Fibroblast of lung (primary cell): ENCODE results near the gene C17orf114.

Source experiments
- EZH2 ChIP-seq: IDR thresholded peaks from 2 replicates; pipeline ENCODE4 v1.5.1; 2012; ENCODE audit warnings: low read length, control low read depth, mild to moderate bottlenecking; ENCODE audit errors: missing control alignments
- TF ChIP-seq, protein P1 (sequence below), 2 donors: IDR thresholded peaks in 1 of 2; conservative IDR thresholded peaks in 1 of 2; 1 replicate in 1 of 2; 2 replicates in 1 of 2; pipeline ENCODE4 v1.5.1; 2011 to 2012; ENCODE audit warnings: low read length in 2 of 2, control low read depth in 1 of 2, inconsistent platforms in 1 of 2, low read depth in 1 of 2, mild to moderate bottlenecking in 1 of 2

DNA sequence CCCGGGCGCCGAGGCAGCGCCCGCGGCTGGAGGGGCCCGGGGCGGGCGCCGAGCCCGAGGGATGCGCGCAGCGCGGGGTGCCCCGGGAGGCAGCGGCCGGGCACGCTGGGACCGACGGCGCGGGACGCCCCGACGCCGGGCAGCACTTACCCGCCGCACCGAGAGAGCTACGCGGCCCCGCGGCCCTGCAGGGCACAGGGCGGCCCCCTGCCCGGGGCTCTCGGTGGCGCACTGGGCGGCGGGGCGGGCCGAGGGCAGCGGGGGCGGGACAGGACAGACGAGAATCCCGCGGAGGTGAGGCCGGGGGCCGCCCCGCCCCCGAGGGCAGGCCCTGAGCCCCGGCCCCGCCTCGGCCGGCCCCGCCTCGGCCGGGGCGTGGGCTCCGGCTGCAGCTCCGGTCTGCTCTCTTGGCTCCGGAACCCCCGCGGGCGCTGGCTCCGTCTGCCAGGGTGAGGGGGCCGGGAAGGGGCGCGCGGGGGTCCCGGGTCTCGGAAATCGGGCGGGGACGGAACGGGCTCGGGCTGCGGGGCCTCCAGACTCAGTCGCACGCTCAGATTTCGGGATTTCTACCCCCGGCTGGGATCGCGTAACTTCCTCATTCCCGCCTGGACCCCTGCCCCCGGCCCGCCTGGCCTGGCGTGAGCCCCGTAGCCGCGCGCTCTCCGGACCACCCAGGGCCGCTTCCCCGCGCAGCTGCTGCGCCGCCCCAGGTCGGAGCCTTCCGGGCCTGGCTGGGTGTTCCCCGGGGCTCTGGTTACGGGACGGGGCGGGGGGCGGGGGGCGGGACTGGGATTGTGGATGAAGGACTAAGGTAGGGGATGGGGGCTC lies 4.9 kb upstream of the C17orf114 start, which contains the start of gene PLD2:
- TF ChIP-seq, protein P1, sequence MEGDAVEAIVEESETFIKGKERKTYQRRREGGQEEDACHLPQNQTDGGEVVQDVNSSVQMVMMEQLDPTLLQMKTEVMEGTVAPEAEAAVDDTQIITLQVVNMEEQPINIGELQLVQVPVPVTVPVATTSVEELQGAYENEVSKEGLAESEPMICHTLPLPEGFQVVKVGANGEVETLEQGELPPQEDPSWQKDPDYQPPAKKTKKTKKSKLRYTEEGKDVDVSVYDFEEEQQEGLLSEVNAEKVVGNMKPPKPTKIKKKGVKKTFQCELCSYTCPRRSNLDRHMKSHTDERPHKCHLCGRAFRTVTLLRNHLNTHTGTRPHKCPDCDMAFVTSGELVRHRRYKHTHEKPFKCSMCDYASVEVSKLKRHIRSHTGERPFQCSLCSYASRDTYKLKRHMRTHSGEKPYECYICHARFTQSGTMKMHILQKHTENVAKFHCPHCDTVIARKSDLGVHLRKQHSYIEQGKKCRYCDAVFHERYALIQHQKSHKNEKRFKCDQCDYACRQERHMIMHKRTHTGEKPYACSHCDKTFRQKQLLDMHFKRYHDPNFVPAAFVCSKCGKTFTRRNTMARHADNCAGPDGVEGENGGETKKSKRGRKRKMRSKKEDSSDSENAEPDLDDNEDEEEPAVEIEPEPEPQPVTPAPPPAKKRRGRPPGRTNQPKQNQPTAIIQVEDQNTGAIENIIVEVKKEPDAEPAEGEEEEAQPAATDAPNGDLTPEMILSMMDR (conservative IDR thresholded peaks at IDR 0.05 in 1 of 2, IDR thresholded peaks at IDR 0.05 in 1 of 2; ENCODE audit: low read depth in 1 of 2, low read length in 2 of 2), result no peak
- no peak for TF ChIP-seq EZH2
